Right lobe of liver (tissue), 4 donors: ENCODE results near the gene PFN3.

Experiments
- POLR2A ChIP-seq: fragments of 450-650 bp; IDR thresholded peaks from one replicate; pipeline ENCODE4 v1.6.1; 2017; ENCODE audit warnings: antibody characterized with exemption, mild to moderate bottlenecking
- TF ChIP-seq, protein P1 (sequence below), 4 donors: fragments of 200-600 bp in 3 of 4; fragments of 450-650 bp in 1 of 4; IDR thresholded peaks; one replicate each; pipeline versions ENCODE4 v1.5.1 to v1.8.0; 2016 to 2022; ENCODE audit warnings: antibody characterized with exemption in 4 of 4, mild to moderate bottlenecking in 2 of 4
- donor health status: DM: no; HTN: no; CAD: no.
- donor health status: DM: no; HTN: no; CAD: no.
- donor health status: DM: no; HTN: yes; CAD: no.

DNA sequence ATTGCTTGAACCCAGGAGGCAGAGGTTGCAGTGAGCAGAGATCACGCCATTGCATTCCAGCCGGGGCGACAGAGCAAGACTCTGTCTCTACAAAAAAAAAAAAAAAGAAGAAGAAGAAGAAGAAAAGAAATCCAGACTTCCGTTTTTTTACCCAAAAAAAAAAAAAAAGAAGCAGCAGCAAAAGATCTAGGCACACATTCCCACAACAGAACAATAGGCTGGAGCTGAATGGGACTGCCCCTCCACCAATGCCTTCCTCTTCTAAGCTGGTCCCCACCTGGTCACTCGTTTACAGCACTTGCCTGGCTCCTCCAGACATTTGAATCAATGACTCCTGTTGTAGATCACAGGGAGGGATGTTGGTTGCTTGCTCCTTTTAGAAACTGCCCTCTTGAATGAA, 47.4 kb downstream of the PFN3 start:
- TF ChIP-seq, protein P1, sequence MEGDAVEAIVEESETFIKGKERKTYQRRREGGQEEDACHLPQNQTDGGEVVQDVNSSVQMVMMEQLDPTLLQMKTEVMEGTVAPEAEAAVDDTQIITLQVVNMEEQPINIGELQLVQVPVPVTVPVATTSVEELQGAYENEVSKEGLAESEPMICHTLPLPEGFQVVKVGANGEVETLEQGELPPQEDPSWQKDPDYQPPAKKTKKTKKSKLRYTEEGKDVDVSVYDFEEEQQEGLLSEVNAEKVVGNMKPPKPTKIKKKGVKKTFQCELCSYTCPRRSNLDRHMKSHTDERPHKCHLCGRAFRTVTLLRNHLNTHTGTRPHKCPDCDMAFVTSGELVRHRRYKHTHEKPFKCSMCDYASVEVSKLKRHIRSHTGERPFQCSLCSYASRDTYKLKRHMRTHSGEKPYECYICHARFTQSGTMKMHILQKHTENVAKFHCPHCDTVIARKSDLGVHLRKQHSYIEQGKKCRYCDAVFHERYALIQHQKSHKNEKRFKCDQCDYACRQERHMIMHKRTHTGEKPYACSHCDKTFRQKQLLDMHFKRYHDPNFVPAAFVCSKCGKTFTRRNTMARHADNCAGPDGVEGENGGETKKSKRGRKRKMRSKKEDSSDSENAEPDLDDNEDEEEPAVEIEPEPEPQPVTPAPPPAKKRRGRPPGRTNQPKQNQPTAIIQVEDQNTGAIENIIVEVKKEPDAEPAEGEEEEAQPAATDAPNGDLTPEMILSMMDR (IDR thresholded peaks at IDR 0.05): no peak
- no peak for TF ChIP-seq POLR2A
